Muscle of leg (tissue), 11 donors: ENCODE measurements around the gene PSMB9. TPM values are rescaled to one million over a fixed set of nuclear protein-coding genes. Genes with fewer than 3 reads are reported as not detected.

ENCODE experiments used
- DNase-seq: peaks from one replicate; pipeline ENCODE4 v3.0.0; 2013
- H3K27ac ChIP-seq: one replicate; pipeline ENCODE4 v1.5.1; 2013; ENCODE audit warnings: mild to moderate bottlenecking, low read length, control low read depth
- H3K27me3 ChIP-seq: one replicate; pipeline ENCODE4 v1.6.1; 2013; ENCODE audit warnings: low read length; ENCODE audit not compliant: control insufficient read depth, insufficient read depth
- H3K36me3 ChIP-seq: one replicate; pipeline ENCODE4 v1.6.1; 2013; ENCODE audit warnings: low read length; ENCODE audit not compliant: control insufficient read depth, insufficient read depth
- H3K4me1 ChIP-seq: one replicate; pipeline ENCODE4 v1.6.1; 2013; ENCODE audit warnings: low read length; ENCODE audit not compliant: control insufficient read depth, insufficient read depth
- H3K4me3 ChIP-seq: one replicate; pipeline ENCODE4 v1.5.1; 2013; ENCODE audit warnings: low read length, control low read depth
- H3K9me3 ChIP-seq: replicated peaks from 2 replicates; pipeline ENCODE4 v1.6.1; 2013; ENCODE audit warnings: low read depth, low read length; ENCODE audit not compliant: control insufficient read depth
- WGBS: methylation state at CpG from one replicate; pipeline ENCODE4 v1.1.5; 2013; ENCODE audit warnings: missing lambda C conversion rate; ENCODE audit not compliant: insufficient coverage; 5-methylcytosine and 5-hydroxymethylcytosine counted together
- polyA plus RNA-seq, 8 donors: library from polyadenylated mRNA; unstranded; fragments of 120-200 nt; gene quantifications; one replicate each; pipeline versions ENCODE4 v1.2.1 to v1.2.3, GENCODE V29; 2013; ENCODE audit warnings: inconsistent platforms in 1 of 8, low replicate concordance in 1 of 8; ENCODE audit not compliant: insufficient read length in 8 of 8, insufficient read depth in 1 of 8
- total RNA-seq: library from RNA; stranded (reverse); fragments of 120-200 nt; gene quantifications from one replicate; pipeline ENCODE4 v1.2.4, GENCODE V29; 2013

PSMB9 gene
- total and polyA plus RNA-seq, 9 donors, result 4.3 to 6.3 (median 4.6) TPM

DNA sequence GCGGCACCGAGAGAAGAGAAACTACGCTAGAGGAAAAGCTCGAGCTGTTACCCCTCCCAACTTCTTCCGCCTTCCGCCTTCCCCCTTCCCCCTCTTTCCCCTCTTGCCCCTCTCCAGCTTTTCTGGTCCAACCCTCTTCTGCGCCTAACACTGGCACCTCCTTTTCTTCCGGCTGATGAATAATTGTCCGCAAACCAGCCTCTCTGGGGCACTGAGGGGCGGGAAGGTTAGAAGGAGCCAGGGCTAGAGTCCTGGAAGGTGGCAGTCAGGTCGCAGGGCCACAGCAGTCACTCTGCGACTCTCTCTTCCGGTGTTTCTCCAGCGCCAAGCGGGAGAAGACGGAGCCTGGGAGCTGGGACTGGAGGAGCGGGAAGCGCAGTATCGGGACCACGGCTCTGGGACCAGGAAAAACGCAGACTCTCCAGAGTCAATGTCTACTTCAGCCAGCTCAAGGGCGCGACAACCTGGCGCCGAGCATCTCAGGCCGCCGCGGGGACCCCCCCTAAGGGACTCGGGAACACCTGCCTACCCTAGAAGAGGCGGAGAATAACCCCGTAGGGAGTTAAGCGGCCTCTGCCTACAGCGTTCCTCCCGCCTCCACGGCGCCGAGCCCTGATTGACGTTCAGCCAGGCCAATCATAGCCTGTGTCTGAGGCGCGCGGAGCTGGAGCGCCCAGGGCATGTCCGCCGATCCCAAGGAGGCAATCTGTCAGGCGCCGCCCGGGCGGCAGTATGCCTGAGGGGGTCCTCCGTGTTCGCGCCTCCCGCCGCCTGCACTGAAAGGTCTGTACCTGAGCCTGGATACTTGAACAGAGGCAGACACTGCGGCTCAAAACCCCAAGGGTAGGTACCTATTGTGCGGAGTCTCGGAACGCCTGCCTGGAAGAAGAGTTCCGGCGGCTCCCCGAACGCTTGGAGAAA lies 40.4 kb downstream of the PSMB9 start:
- peak overlapping the region; percentile 93 for H3K27ac ChIP-seq
- no peaks in the 10 kb centered on the region for H3K36me3 ChIP-seq
- H3K4me1 ChIP-seq, result peaks cover 16% of the 10 kb centered on the region
- DNase-seq, result peak; percentile 97
- peaks cover 4% of the 10 kb centered on the region for H3K27me3 ChIP-seq
- WGBS, result 0% methylated on average over 52 of the region's 61 CpGs
- no peaks in the 10 kb centered on the region for H3K9me3 ChIP-seq
- H3K4me3 ChIP-seq, result peak overlapping the region; percentile 80

DNA sequence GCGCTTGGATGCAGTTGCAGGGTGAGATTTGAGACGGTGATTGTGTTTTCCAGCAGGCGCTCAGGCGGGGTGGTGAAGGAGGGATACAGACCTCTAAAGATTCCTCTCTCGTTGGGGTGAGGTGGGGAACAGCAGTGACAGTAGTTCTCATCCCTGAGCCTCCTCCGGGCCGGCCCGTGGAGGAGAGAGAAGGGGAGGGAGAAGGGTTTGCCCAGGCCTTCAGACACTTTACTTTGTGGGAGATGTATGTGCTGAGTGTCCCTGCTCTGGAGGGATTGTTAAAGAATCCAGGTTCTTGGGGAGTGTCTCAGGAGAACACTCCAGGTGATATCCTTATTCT lies 41.0 kb downstream of the PSMB9 start:
- WGBS, result 2% methylated on average over 5 of the region's 8 CpGs
- DNase-seq, result no peak

DNA sequence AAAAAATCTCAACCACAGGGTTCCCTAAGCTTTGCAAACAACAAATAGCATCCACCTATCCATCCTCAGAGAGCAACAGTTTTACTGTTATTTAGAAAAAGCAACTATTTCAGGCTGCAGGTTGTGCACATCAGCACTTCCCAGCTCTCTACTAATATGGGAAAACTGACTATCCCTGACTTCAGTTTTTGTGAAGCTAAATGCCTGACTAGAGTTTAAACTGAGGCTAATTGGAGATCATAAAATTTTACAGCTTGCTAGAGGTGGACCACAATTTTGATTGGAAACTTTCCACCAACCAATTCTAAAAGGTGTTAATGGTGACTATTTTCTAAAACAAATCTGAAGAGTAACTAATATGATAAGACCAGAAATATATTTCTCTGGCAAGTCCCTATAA lies 50.0 kb downstream of the PSMB9 start:
- no peaks in the 10 kb centered on the region for H3K9me3 ChIP-seq
- no peaks in the 10 kb centered on the region for H3K27me3 ChIP-seq
- no peak for DNase-seq
- H3K36me3 ChIP-seq, result peaks cover 6% of the 10 kb centered on the region
- H3K4me3 ChIP-seq, result no peak overlapping the region
- no peaks in the 10 kb centered on the region for H3K4me1 ChIP-seq
- H3K27ac ChIP-seq, result no peak overlapping the region

More for the DNA sequence above, 41.0 kb downstream of the PSMB9 start:
- Histone ChIP-seq H3K9me3 (no peaks in the 10 kb centered on the region), H3K4me1 (peaks cover 16% of the 10 kb centered on the region), H3K4me3 (peak overlapping the region; percentile 80), H3K27ac (peak overlapping the region; percentile 93), H3K36me3 (no peaks in the 10 kb centered on the region), H3K27me3 (peaks cover 4% of the 10 kb centered on the region)

DNA sequence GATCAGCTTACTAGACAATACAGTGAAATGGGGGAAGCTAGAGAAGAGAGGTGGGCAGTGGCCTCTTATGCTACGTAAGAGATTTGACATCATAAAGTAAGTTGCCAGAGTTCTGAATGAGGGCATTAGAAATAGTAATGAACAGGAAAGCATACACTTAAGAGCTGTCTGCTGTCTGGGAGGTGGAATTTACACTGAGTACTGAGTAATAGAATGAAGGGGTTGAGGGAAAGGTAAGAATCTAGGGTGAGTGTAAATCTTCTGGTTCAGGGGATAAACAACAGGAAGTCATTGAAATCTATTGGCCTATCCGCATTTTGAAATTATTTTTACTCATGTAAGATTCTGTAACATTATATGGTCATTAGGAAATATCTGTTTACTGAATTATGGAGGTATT lies 51.1 kb downstream of the PSMB9 start:
- no peaks in the 10 kb centered on the region for H3K4me1 ChIP-seq
- peaks cover 6% of the 10 kb centered on the region for H3K36me3 ChIP-seq
- no peak overlapping the region for H3K27ac ChIP-seq
- DNase-seq, result no peak
- H3K4me3 ChIP-seq, result no peak overlapping the region
- H3K27me3 ChIP-seq, result no peaks in the 10 kb centered on the region
- WGBS, result no CpG with 5 or more reads among the region's 2 CpGs
- H3K9me3 ChIP-seq, result no peaks in the 10 kb centered on the region

DNA sequence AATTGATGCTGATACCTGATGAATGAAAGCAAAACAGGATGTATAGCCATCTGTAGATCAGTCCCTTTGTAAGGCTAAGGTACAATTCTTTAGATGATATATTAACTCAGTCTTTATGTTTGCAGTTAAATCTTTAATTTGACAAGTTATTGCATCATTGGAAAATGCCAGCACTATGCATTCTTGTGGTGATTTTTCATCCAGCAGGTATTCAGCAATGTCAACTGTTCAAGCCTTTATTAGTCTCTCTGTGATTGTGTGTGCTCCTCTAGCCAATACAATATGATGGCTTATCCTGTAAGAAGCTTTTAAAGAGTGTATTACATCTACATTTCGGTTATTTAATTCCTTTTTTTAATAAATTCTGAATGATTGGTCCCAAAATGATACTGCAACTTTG lies 52.5 kb downstream of the PSMB9 start:
- WGBS, result no CpG with 5 or more reads among the region's 1 CpG
- Histone ChIP-seq H3K27me3 (no peaks in the 10 kb centered on the region), H3K36me3 (no peaks in the 10 kb centered on the region), H3K9me3 (no peaks in the 10 kb centered on the region), H3K4me1 (no peaks in the 10 kb centered on the region), H3K4me3 (no peak overlapping the region), H3K27ac (no peak overlapping the region)
- DNase-seq, result no peak

DNA sequence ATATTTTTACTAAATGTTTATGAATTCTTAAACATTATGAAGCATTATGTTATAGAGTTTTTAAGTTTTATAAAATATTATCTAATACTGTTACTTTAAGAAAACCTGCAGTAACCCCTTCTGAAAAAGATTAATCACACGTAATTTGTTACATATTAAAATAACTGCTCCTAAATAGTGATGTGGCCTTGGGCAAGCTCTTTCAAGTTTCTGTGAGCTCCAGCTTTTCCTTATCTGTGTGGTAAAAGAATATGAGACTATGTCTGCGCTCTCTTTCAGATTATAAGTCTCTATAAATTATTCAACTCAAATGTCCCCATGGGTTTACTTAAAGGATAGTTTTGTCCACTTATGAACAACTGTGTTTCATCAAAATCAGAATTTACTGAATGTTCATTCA lies 54.9 kb downstream of the PSMB9 start:
- H3K4me3 ChIP-seq, result no peak overlapping the region
- H3K27ac ChIP-seq, result no peak overlapping the region
- DNase-seq, result no peak
- no peaks in the 10 kb centered on the region for H3K27me3 ChIP-seq
- no peaks in the 10 kb centered on the region for H3K4me1 ChIP-seq
- H3K36me3 ChIP-seq, result no peaks in the 10 kb centered on the region
- no CpG with 5 or more reads among the region's 2 CpGs for WGBS
- H3K9me3 ChIP-seq, result no peaks in the 10 kb centered on the region

Other genes starting within 250 kb of the PSMB9 start
- 2.6 TPM for gene HLA-DQA1, start 216.8 kb upstream of the PSMB9 start, total RNA-seq
- 1 to 10 TPM; 1.5 to 3.3 (median 2.8) TPM for gene HLA-DQA1, start 216.8 kb upstream of the PSMB9 start, polyA plus RNA-seq
- gene HLA-DQB1, start 187.5 kb upstream of the PSMB9 start, total RNA-seq, result 3.8 TPM
- gene HLA-DQB1, start 187.5 kb upstream of the PSMB9 start, polyA plus RNA-seq, result 1 to 10 TPM in 7 of 8 donors, under 1 TPM in 1; 0.37 to 5.0 (median 3.4) TPM
- gene HLA-DQA2, start 112.8 kb upstream of the PSMB9 start, total RNA-seq, result 0.13 TPM
- gene HLA-DQA2, start 112.8 kb upstream of the PSMB9 start, polyA plus RNA-seq, result under 1 TPM in 5 of 8 donors, not detected in 3; 0.30 to 0.80 (median 0.36) TPM
- 0.18 TPM for gene HLA-DQB2, start 90.7 kb upstream of the PSMB9 start, total RNA-seq
- under 1 TPM in 7 of 8 donors, not detected in 1; 0.08 to 0.40 (median 0.23) TPM for gene HLA-DQB2, start 90.7 kb upstream of the PSMB9 start, polyA plus RNA-seq
- gene HLA-DOB, start 37.2 kb upstream of the PSMB9 start, total RNA-seq, result 0.09 TPM
- gene HLA-DOB, start 37.2 kb upstream of the PSMB9 start, polyA plus RNA-seq, result under 1 TPM in 3 of 8 donors, not detected in 5; 0.14 to 0.33 (median 0.16) TPM
- gene TAP2, start 15.5 kb upstream of the PSMB9 start, total RNA-seq, result 4.6 TPM
- gene TAP2, start 15.5 kb upstream of the PSMB9 start, polyA plus RNA-seq, result 1 to 10 TPM; 4.5 to 8.7 (median 6.9) TPM
- gene PSMB8, start 10.1 kb upstream of the PSMB9 start, total RNA-seq, result 16.4 TPM
- gene PSMB8, start 10.1 kb upstream of the PSMB9 start, polyA plus RNA-seq, result 10 to 100 TPM; 10.9 to 18.1 (median 16.3) TPM
- 8.2 TPM for gene TAP1, start 488 bp upstream of the PSMB9 start, total RNA-seq
- 10 to 100 TPM in 1 of 8 donors, 1 to 10 TPM in 7; 6.2 to 11.0 (median 8.1) TPM for gene TAP1, start 488 bp upstream of the PSMB9 start, polyA plus RNA-seq
- 5.6 TPM for gene HLA-DMB, start 86.8 kb downstream of the PSMB9 start, total RNA-seq
- gene HLA-DMB, start 86.8 kb downstream of the PSMB9 start, polyA plus RNA-seq, result 1 to 10 TPM; 3.5 to 5.3 (median 4.3) TPM
- 4.2 TPM for gene HLA-DMA, start 98.9 kb downstream of the PSMB9 start, total RNA-seq
- gene HLA-DMA, start 98.9 kb downstream of the PSMB9 start, polyA plus RNA-seq, result 1 to 10 TPM; 2.6 to 6.9 (median 4.3) TPM
- gene BRD2, start 114.4 kb downstream of the PSMB9 start, total RNA-seq, result 86.8 TPM
- gene BRD2, start 114.4 kb downstream of the PSMB9 start, polyA plus RNA-seq, result 100 to 1,000 TPM; 141 to 169 (median 162) TPM
- gene HLA-DOA, start 155.4 kb downstream of the PSMB9 start, total RNA-seq, result 1.5 TPM
- gene HLA-DOA, start 155.4 kb downstream of the PSMB9 start, polyA plus RNA-seq, result 1 to 10 TPM; 1.2 to 3.9 (median 2.2) TPM
- gene HLA-DPA1, start 219.5 kb downstream of the PSMB9 start, total RNA-seq, result 18.6 TPM
- 10 to 100 TPM; 11.4 to 18.7 (median 14.3) TPM for gene HLA-DPA1, start 219.5 kb downstream of the PSMB9 start, polyA plus RNA-seq
- 12.1 TPM for gene HLA-DPB1, start 221.8 kb downstream of the PSMB9 start, total RNA-seq
- gene HLA-DPB1, start 221.8 kb downstream of the PSMB9 start, polyA plus RNA-seq, result 10 to 100 TPM in 5 of 8 donors, 1 to 10 TPM in 3; 7.9 to 15.8 (median 11.1) TPM